Mucosa of stomach (tissue), 1 donor: ENCODE results near the gene TPSAB1.

Experiments
- H3K27me3 ChIP-seq: one replicate; pipeline ENCODE4 v1.7.0; 2013; ENCODE audit warnings: mild to moderate bottlenecking, low read length; ENCODE audit not compliant: control insufficient read depth, insufficient read depth
- H3K36me3 ChIP-seq: one replicate; pipeline ENCODE4 v1.7.0; 2013; ENCODE audit warnings: low read length; ENCODE audit not compliant: control insufficient read depth, insufficient read depth
- H3K4me1 ChIP-seq: one replicate; pipeline ENCODE4 v1.7.0; 2013; ENCODE audit warnings: mild to moderate bottlenecking, low read length; ENCODE audit not compliant: control insufficient read depth, insufficient read depth
- H3K4me3 ChIP-seq: one replicate; pipeline ENCODE4 v1.7.0; 2013; ENCODE audit warnings: low read length
- H3K9ac ChIP-seq: one replicate; pipeline ENCODE4 v1.7.0; 2013; ENCODE audit warnings: mild to moderate bottlenecking, low read length, moderate library complexity
- H3K9me3 ChIP-seq: one replicate; pipeline ENCODE4 v1.7.0; 2013; ENCODE audit warnings: mild to moderate bottlenecking, low read length, moderate library complexity; ENCODE audit not compliant: control insufficient read depth
- donor health status: Pancreatic carcinoma.

Gene TPSAB1

GRCh38 chr16:1213231-1213630 lies 27.3 kb upstream of the TPSAB1 start:
- H3K36me3 ChIP-seq: no peaks in the 10 kb centered on the region
- no peaks in the 10 kb centered on the region for H3K9me3 ChIP-seq

DNA sequence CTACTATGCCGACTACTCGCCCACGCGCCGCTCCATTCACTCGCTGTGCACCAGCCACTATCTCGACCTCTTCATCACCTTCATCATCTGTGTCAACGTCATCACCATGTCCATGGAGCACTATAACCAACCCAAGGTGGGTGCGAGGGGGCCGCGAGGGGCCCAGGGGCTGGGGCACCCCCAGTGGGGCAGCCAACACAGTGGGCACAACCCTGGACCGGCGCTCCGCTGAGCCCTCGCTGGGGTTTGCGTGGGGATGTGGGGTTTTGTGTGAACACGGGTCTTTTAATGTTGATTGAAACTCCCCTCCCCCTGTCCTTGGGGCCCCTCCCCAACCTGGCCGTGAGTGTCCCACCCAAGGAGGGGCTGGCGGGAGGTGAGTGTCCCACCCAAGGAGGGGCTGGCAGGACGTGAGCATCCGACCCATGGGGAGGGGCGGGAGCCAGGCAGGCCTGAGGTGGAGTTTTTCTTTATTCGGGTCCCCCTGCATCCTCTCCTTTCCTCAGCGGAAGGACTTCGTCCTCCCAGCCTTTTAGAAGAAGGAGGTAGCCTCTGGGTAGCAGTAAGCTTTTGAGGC lies 26.6 kb upstream of the TPSAB1 start:
- H3K36me3 ChIP-seq: no peaks in the 10 kb centered on the region
- H3K9me3 ChIP-seq: no peaks in the 10 kb centered on the region
- H3K4me3 ChIP-seq: no peak overlapping the region
- no peaks in the 10 kb centered on the region for H3K4me1 ChIP-seq
- H3K9ac ChIP-seq: no peak overlapping the region
- H3K27me3 ChIP-seq: no peaks in the 10 kb centered on the region

More at GRCh38 chr16:1213231-1213630, 27.3 kb upstream of the TPSAB1 start:
- no peak overlapping the region for H3K4me3 ChIP-seq
- no peaks in the 10 kb centered on the region for H3K27me3 ChIP-seq
- H3K4me1 ChIP-seq: no peaks in the 10 kb centered on the region
- no peak overlapping the region for H3K9ac ChIP-seq

DNA sequence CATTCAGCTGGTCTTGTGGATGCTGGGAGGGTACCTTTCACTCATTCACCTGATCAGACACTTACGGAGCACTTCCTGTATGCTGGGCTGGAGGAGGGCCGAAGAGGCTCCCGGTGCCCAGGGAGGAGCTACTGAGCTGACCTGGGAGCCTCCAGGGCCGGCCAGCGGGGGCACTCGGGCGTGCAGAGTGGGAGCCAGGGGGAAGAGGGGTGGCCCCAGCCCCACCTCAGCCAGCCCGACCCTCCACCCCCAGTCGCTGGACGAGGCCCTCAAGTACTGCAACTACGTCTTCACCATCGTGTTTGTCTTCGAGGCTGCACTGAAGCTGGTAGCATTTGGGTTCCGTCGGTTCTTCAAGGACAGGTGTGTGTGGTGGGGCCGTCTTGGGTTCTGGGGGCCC lies 25.8 kb upstream of the TPSAB1 start:
- no peaks in the 10 kb centered on the region for H3K9me3 ChIP-seq
- no peak overlapping the region for H3K9ac ChIP-seq
- no peaks in the 10 kb centered on the region for H3K4me1 ChIP-seq
- no peaks in the 10 kb centered on the region for H3K27me3 ChIP-seq
- no peak overlapping the region for H3K4me3 ChIP-seq
- H3K36me3 ChIP-seq: no peaks in the 10 kb centered on the region

DNA sequence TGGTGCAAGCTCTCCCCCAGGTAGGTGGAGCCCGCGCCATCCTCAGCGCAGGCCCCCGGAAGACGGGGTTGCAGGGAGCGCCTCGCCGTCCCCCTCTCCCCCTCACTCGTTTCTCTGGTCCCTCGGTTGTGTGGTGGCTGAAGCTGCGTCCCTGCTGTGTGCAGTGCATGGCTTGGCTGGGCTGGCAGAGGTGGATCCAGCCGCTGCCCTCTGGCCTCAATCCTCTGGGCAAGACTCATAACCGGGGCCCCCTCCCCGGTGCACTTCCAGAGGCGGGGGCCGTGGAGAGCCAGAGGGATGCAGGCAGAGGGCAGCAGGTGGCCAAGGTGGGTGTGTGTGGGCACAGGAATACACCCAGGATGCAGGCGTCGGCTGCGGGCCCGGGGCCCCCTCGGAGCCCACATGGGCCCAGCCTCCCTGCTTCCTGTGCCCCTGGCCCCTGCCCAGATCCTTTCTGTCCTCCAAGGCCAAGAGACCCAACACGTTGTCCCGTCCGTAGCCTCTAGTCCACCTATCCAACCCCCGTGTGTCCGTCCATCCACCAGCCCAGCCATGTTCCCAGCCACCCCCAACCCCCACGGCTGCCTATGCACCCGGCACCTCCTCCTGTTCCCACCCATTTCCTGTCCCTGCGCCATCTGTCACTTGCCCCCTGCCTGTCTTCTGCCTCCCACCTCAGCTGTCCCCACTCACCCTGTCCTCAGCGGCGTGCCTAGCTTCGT lies 24.8 kb upstream of the TPSAB1 start:
- no peak overlapping the region for H3K4me3 ChIP-seq
- H3K27me3 ChIP-seq: no peaks in the 10 kb centered on the region
- H3K9ac ChIP-seq: no peak overlapping the region
- H3K4me1 ChIP-seq: no peaks in the 10 kb centered on the region
- no peaks in the 10 kb centered on the region for H3K9me3 ChIP-seq
- no peaks in the 10 kb centered on the region for H3K36me3 ChIP-seq

DNA sequence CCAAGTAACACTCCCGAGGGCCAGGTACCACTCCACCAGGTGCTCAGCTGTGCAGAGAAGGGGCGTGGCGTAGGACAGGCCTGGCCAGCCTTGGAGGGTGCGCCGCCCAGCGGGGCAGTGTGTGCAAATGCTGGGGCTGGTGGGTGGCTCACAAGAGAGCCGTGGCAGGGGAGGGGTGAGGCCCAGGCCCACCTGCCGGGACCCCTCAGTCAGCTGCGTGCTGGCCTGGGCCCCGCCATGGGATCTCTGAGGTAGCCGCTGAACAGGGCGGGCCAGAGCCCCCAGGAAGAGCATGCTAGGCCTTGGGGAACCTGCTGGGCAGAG lies 24.2 kb upstream of the TPSAB1 start:
- Histone ChIP-seq H3K9ac (no peak overlapping the region), H3K4me1 (no peaks in the 10 kb centered on the region), H3K27me3 (no peaks in the 10 kb centered on the region), H3K9me3 (no peaks in the 10 kb centered on the region), H3K4me3 (no peak overlapping the region), H3K36me3 (no peaks in the 10 kb centered on the region)

GRCh38 chr16:1216681-1217400 lies 23.7 kb upstream of the TPSAB1 start:
- Histone ChIP-seq H3K36me3 (no peaks in the 10 kb centered on the region), H3K9me3 (no peaks in the 10 kb centered on the region), H3K27me3 (no peaks in the 10 kb centered on the region), H3K9ac (no peak overlapping the region), H3K4me1 (no peaks in the 10 kb centered on the region), H3K4me3 (no peak overlapping the region)

- H3K36me3 ChIP-seq: no peaks in the 10 kb centered on the region
- no peak overlapping the region for H3K9ac ChIP-seq
- H3K4me3 ChIP-seq: no peak overlapping the region
- no peaks in the 10 kb centered on the region for H3K9me3 ChIP-seq
- no peaks in the 10 kb centered on the region for H3K4me1 ChIP-seq
- no peaks in the 10 kb centered on the region for H3K27me3 ChIP-seq
Measured at GRCh38 chr16:1217526-1217925, 23.0 kb upstream of the TPSAB1 start.

GRCh38 chr16:1218061-1218929 lies 22.2 kb upstream of the TPSAB1 start:
- no peaks in the 10 kb centered on the region for H3K4me1 ChIP-seq
- H3K9me3 ChIP-seq: no peaks in the 10 kb centered on the region
- H3K36me3 ChIP-seq: no peaks in the 10 kb centered on the region
- no peak overlapping the region for H3K4me3 ChIP-seq
- no peaks in the 10 kb centered on the region for H3K27me3 ChIP-seq
- H3K9ac ChIP-seq: no peak overlapping the region

DNA sequence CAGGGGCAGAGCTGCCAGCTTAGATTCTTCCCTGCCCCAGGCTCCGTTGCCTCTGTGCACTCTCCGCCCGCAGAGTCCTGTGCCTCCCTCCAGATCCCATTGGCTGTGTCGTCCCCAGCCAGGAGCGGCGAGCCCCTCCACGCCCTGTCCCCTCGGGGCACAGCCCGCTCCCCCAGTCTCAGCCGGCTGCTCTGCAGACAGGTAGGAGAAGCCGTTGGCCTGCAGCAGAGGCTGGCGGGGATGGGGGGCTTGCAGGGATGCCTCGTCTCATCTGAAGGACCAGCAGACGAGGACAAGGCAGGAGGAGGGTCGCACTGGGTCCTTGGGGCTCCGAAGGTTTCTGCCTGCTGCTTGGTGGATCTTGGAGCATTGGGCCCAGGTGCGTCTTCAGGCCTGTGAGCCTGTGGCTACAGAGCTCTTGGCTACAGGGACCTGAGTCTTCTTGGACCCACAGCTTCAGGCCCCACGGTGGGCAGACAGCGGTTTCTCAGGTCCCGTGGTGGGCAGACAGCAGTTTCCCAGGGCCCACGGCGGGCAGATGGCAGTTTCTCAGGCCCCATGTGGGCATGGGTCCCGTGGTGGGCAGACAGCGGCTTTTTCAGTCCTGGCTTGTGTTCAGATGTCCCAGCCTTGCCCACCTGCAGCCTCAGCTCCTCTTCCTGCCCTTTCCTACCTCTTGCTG lies 21.4 kb upstream of the TPSAB1 start:
- Histone ChIP-seq H3K9me3 (no peaks in the 10 kb centered on the region), H3K36me3 (no peaks in the 10 kb centered on the region), H3K4me3 (no peak overlapping the region), H3K4me1 (no peaks in the 10 kb centered on the region), H3K9ac (no peak overlapping the region), H3K27me3 (no peaks in the 10 kb centered on the region)

- Histone ChIP-seq H3K27me3 (no peaks in the 10 kb centered on the region), H3K9ac (no peak overlapping the region), H3K4me3 (no peak overlapping the region), H3K9me3 (no peaks in the 10 kb centered on the region), H3K4me1 (peaks cover 4% of the 10 kb centered on the region), H3K36me3 (no peaks in the 10 kb centered on the region)
Measured at GRCh38 chr16:1220098-1220728, 20.3 kb upstream of the TPSAB1 start.

DNA sequence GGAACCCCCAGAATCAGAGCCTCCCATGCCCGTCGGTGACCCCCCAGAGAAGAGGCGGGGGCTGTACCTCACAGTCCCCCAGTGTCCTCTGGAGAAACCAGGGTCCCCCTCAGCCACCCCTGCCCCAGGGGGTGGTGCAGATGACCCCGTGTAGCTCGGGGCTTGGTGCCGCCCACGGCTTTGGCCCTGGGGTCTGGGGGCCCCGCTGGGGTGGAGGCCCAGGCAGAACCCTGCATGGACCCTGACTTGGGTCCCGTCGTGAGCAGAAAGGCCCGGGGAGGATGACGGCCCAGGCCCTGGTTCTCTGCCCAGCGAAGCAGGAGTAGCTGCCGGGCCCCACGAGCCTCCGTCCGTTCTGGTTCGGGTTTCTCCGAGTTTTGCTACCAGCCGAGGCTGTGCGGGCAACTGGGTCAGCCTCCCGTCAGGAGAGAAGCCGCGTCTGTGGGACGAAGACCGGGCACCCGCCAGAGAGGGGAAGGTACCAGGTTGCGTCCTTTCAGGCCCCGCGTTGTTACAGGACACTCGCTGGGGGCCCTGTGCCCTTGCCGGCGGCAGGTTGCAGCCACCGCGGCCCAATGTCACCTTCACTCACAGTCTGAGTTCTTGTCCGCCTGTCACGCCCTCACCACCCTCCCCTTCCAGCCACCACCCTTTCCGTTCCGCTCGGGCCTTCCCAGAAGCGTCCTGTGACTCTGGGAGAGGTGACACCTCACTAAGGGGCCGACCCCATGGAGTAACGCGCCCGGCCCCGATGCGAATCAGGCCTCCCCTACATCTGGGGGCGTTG lies 19.5 kb upstream of the TPSAB1 start:
- no peaks in the 10 kb centered on the region for H3K9me3 ChIP-seq
- H3K36me3 ChIP-seq: no peaks in the 10 kb centered on the region
- no peak overlapping the region for H3K4me3 ChIP-seq
- H3K27me3 ChIP-seq: no peaks in the 10 kb centered on the region
- peaks cover 12% of the 10 kb centered on the region for H3K4me1 ChIP-seq
- H3K9ac ChIP-seq: no peak overlapping the region
